Hematopoietic multipotent progenitor cell treated with erythropoietin and hydrocortisone succinate and interleukin-3 and kit ligand, for 6 days (in vitro differentiated cells): ENCODE data around the gene HDAC3.

Source experiments
- DNase-seq: peaks from one replicate; pipeline ENCODE4 v3.0.0-alpha.2; 2015

The HDAC3 gene

GRCh38 chr5:141598391-141599345 is 38.0 kb downstream of the HDAC3 start:
- DNase-seq = no peak

DNA sequence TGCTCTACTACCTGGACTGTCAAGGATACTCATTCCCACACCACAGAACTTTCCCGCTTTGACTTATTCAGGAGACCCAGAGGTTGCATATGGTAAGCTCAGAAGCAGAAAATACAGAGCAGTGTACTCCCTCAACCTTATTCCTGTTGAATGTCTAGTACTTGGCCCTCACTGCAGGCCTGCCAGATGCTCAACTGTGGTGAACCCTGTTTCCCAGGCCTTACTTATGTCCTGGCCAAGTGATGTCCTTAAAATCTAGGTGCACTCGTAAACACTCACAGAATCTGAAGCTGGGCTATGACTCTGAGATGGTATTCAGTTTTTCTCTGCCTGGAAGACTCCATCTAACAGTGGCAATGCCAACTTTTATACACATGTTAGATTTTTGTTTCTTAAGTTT is 38.8 kb downstream of the HDAC3 start:
- DNase-seq = no peak

- DNase-seq = no peak
Measured at GRCh38 chr5:141597394-141597793, 39.3 kb downstream of the HDAC3 start.

DNA sequence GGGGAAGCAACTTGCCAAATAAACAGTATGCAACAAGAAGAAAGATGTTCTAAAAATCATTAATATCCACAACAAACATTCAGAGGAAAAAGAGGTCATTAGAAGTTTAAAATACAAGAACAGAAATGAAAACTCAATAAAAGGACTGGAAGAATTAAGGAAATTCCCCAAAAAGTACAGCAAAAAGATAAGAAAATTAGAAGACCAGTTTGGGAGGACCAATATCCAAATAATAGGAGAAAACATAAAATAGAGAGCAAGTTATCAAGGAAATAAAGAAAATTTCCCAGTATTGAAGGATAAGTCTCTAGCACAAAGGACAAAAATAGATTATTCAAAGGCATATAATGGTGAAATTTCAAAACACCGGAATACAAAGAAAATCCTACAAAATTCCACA is 39.8 kb downstream of the HDAC3 start:
- DNase-seq = no peak

DNA sequence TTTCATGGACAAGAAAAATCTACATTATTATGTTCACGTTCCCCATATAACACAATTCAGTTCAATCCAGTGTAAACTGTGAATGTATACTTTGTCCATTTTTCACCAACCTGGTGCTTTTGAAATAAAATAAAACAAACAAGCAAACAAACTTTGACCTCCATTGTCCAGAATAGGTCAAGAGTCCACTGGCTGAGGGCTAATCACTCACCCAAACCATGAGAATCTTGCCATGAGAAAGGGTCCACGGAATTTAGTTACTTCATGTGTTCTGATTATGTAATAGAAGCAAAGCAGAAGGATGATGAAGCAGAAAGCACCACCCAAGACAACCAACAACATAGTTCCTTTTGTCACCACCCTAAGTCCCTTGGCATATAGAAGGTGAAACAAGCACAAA is 46.5 kb downstream of the HDAC3 start:
- peak; percentile 42 for DNase-seq

GRCh38 chr5:141586246-141586645 is 50.4 kb downstream of the HDAC3 start:
- no peak for DNase-seq

- no peak for DNase-seq
Measured at GRCh38 chr5:141585594-141585993, 51.1 kb downstream of the HDAC3 start.

GRCh38 chr5:141574122-141574510 is 62.5 kb downstream of the HDAC3 start:
- DNase-seq = no peak

- DNase-seq = no peak
Measured at GRCh38 chr5:141573489-141574121, 63.0 kb downstream of the HDAC3 start.
